Globus pallidus (tissue), 1 donor: ENCODE data around the gene TLL1.

Experiments used
- DNase-seq: peaks from one replicate; pipeline ENCODE4 v3.0.0-alpha.2; 2015; ENCODE audit warnings: low spot score

Gene TLL1

DNA sequence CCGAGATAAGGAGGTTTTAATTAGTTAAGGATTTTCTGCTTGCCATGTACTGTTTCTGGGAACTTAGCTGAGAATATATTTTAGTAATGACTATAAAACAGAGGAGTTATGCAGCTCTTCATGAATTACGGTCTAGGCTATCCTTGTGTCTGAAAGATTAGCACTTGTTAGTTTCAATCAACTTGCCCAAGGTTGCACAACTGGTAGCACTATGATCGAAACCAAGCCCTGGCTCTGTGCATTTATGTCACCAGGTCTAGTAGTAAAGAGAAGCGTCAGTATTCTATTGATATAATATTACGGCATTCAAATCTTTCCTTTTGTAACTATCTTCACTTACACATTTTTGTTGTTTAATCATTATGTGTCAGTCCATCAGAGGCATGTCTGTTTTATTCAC, 176.0 kb downstream of the TLL1 start:
- no peak for DNase-seq

DNA sequence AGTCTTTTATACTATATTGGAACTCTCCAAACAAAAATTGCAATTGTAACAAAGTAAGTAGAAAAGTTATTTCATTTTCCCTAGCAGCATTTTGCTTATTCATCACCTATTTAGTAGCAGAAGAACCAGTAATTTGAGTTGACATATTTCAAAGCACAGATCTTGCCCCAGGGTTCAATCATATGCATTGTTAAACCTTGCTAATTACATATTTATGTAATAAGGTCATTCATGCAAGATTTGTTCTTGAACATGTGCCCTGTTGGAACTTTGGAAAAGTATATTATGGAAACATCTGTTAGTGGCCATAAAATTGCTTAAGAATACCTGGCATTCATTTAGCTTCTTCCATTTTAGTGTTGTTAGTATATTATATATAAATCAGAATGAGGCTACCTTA, 191.7 kb downstream of the TLL1 start:
- no peak for DNase-seq

DNA sequence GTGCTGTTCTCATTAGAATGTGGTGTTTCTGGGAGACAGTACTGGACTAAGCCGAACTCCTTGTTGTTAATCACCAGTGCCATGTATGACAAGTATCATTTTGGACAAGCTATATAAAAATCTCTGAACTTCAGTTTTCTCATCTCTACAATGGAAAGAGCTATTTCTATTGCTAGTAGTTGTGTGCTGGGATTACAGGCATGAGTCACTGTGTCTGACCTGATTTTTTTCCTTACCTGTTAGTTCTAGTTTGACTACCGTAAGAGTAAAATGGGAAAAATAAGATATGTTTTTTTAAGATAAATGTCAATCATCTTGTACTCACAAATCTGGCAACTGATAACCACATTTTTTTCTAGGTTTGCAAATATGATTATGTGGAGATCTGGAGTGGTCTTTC, 192.3 kb downstream of the TLL1 start:
- DNase-seq = no peak

DNA sequence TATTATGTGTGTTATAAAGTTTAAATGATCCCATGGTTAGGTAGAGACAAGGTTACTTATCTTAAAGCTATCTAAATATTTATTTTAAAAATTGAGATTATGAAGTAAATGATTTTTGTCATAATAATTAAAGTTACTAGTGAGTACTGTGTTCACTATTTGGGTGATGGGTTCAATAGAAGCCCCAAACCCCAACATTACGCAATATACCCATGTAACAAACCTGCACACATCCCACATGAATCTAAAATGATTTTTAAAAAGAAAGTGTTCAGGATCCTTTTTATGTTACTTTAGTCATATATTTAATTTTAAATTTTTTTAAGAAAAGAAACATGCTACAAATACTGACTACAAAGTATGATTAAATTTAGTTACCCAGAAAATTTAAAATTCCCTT, 193.9 kb downstream of the TLL1 start:
- DNase-seq = no peak

DNA sequence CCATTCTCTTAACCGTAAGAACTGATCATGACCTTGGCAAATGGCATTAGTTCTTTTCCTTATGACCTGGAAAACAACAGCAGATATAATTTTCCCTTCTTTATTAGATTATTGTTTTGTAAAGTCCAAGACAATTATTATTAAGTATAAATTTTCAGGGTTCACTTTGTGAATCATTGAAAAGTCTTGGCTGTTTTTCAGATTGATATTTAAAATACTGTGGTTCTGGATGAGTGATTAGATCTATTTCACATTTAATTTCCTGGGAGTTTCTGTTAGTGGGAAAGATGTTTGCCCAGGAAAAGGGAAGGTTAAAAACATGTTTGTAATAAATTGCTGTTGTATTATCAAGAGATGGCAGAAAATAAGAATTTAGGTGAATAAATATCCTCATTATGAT, 194.9 kb downstream of the TLL1 start:
- no peak for DNase-seq

DNA sequence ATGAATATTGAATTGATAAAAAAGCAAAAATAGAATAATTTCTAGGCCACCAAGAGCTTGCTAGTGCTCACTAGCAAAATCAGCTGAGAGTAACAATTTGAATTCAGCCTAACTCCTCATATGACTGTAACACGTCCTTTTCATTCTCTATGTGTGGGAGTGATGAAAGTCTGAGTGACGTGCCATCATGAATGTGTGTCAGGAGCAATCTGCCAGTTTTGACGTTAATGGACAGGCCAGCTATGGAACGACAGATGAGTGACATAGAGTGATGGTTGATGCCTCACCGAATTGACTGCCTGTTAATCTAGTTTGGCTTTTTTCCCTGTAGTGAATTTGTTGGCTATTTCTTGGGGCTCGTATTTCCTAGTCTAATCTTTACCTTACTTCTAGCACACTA, 200.7 kb downstream of the TLL1 start:
- DNase-seq = no peak

DNA sequence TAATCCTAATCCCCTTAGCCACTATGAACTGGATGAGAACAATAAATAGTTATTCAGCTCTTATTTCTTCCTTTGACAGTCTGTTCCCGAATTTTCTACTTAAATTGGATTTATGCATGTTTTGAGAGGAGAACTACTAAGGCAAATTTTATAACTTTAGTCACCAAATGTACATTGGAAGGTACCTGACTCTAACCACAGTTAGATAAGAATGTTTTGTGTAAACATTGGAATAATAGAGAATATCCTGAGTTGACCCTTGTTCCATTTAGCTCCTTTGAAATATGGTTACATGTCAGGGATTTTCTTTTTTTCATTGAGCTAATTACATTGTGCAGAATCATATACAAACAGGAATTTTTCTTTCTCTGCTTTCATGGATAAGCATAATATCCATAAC, 202.6 kb downstream of the TLL1 start:
- no peak for DNase-seq

DNA sequence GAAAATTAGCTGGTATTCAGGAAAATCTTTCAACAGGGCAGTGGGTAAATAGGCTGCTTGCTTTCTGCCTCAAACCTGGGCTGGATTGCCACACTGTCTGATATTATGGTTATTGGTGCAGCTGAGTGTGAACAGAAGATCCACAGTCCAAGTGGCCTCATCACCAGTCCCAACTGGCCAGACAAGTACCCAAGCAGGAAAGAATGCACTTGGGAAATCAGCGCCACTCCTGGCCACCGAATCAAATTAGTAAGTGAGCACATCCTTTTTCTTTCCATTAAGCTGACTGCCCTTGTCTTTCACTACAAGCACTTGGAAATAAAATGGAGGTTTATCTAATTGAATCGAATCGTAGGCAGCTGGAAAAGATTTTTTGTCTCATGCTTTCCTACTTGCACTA, 204.7 kb downstream of the TLL1 start:
- no peak for DNase-seq

DNA sequence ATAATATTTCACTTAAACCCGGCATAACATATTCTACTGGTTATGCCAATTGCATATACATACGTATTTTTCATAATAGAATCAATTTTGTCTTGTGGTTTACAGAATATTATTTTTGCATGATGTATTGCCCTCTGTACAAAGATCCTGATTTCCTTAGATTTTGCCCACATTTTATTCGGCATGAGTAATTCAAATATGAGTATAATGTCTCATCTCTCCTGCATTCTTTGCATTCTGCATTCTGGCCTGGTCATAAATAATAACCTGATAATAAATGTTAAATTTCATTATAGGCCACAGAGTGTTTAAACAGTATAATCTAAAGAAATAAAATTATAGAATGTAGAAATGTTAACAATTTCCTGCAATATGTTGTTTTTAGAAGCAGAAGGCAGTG, 205.3 kb downstream of the TLL1 start:
- no peak for DNase-seq

DNA sequence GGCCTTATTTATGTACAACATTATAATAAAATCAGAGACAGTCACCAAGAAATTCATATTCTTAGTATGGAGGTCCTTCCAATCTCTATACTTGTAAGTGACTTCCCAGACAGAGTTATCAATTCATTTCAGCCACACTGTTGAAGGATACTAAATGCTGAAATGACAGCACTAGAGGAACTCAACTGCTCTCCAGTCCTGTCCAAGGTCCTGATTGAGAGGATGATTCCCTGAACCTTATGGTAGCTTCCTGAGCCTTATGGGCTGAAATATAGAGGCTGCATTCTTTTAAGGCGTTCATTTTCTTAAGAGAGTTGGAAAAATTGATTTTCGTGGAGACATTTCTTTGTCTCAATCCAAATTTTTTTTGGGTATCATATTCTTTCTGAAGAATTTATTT, 205.9 kb downstream of the TLL1 start:
- no peak for DNase-seq

DNA sequence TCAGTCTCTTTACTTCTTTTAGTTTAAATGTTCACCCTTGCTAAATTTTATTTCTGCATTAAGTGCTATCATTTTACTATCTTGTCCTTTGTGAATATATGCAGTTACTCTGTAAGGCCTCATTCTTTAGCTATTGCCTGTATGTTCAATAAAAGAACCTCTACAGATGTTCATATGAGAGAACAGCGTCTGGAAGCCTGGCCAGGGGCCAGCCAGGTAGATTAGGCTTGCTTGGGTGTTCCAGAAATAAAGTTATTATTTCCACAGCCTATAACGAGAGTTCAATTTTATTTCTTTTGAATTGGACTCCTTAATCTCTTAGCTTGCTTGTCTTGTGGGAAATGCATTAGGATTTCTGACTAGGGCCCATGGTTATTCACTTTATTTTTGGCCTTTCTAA, 214.5 kb downstream of the TLL1 start:
- DNase-seq = no peak

DNA sequence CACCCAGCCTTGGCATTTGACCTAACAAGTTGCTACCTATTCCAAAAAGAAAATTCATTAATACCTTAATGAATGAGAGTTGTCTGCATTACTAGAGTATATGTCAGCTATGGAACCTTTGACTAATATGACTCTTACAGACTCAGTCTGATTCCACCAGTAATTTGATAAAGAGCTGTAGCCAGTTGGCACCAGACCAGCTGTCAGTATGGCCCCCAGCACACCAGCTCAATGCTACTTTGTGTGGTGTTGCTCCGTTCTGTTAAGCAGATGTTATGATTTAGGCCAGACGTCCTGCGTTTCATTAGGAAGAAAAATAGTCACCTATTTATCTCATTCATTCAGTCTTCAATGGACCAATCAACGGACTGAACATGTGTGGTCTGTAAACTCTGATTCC, 215.5 kb downstream of the TLL1 start:
- no peak for DNase-seq

DNA sequence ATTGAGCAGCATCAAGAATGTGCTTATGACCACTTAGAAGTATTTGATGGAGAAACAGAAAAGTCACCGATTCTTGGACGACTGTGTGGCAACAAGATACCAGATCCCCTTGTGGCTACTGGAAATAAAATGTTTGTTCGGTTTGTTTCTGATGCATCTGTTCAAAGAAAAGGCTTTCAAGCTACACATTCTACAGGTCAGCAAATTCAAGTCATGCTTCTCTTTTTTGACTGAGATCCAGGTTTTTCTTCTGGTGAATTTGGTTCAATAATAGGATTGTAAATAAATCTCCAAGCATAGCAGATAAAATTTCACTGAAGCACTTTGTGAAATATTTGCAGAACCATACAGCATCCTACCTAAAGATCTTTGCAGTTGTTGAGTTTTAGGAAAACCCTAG, 218.1 kb downstream of the TLL1 start:
- DNase-seq = no peak

DNA sequence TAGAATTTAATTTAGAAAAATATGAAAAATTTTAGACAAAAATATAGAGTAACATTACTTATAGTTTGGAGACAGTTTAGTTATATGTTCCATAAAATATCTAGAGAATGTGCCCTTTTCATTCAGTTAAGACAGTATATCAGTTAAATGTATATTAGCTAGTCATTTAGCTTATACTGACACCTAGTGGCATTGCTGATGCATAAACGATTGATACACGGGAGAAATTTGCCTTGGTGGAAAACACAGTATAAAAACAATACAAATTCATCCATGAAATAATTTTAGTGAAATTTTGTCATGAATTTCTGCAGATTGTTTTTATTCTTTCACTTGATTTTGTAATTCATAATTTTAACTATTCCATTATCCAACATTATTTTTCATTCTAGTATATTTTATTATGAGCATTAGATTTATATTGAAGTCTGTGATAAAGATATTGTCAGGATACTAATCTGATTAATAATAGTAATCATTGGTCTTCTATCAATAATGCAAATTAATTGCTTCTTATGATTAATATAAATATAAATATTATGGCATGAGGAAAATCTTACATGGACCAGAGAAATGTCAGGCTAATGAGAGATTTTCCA, 219.0 kb downstream of the TLL1 start:
- peak; percentile 33 for DNase-seq

DNA sequence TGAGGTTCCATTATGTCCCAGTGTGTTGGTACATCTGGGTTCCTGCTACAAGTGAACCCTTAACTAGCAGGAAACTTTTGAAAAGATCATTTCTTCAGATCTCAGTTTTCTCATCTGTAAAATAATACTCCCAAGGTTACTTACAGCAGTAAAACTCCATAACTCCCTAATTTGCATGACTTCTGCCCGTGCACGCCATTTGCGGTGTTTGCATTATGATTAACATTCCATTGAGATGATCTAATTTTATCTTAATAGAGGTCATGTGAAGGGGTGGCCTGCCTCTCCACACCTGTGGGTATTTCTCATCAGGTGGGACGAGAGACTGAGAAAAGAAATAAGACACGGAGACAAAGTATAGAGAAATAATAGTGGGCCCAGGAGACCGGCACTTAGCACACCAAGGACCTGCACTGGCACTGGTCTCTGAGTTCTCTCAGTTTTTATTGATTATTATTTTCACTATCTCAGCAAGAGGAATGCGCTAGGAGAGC, 219.8 kb downstream of the TLL1 start:
- DNase-seq = no peak

DNA sequence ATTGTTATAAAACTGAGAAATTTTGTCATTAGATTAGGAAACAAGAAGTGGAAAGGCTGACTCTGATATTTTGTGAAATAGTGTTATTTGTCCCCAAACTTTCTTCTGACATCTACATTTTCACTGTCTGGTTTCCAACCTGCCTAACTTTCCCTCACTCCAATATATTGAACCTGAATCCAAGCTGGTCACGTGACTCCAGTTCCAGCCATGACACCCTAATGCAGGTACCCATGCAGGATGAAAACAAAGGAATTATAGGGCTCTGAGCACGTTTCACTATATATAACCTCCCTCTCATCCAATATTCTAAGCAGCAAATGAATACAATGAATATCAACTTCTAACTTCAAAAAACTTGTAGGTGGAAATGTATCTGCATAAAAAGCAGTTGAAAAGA, 231.6 kb downstream of the TLL1 start:
- DNase-seq = no peak

DNA sequence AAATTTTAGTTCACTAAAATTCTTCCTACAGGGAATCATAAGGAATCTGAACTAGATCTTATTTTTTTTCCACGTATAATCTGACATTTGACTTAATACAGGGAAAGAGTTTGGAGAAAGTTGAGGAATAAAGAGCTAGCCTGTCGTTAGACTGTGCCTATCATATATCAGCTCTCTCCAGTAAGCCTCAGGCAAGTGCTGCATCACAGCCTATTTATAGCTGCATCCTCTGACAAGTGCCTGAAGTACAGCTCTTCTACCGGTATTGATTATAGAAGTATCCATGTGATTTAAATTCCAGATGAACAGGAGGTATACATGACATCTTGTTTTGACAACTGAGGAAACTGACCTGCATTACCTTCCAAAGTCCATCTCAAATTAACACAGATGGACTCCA, 248.9 kb downstream of the TLL1 start:
- DNase-seq = no peak

DNA sequence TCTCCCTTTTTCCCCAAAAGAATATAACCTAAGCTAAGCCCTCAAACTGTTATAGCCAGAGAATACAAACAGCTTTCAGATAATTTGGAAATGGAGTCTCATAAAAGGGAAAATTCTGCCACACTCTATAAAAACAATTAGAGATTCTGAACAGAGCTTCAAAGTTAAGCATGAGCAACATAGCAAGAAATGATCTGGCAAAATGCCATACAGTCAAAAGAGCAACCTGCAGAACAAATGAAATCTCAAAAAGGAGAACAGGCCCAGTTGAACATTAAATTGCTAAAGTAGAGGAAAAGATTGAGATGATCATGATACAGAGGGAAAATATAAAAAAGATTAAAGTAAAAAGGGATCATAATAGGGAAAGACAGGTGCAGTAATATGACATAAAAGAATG, 250.5 kb downstream of the TLL1 start:
- DNase-seq = no peak

DNA sequence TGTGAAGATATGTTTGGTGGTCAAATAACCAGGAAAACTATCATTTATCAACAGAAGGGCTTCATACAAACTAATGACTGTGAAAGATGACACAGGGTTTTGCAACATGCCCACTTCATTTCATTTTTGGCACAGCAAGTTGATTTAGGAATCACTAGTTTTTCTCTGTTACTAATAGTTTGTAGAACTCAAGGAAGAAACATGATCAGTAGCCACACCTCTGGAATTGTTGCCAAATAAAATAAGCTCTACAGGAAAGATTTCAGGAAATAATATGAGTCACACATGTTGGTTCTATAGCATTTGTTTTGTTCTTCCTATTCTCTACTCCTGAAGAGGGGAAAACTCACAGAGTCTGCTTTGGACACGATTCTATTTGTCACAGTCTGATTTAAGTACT, 255.4 kb downstream of the TLL1 start:
- no peak for DNase-seq

DNA sequence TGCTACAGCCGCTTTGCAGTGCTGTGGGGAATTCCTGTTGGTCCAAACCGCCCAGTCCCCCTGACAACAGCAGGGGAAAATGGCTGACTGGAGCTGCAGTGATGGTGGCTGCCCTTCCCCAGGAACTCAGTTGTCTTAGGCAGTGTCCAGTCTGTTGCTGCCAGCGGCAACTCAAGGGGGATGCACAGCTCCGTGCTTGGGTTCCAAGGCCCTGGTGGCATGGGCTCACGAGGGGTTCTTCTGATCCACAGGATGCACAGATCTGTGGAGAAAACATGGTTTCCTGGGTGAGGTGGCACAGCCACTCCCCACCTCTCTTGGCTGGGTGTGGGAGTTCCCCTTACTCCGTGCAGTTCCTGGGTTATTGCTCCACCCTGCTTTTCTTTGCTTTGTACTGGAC, 261.2 kb downstream of the TLL1 start:
- no peak for DNase-seq

DNA sequence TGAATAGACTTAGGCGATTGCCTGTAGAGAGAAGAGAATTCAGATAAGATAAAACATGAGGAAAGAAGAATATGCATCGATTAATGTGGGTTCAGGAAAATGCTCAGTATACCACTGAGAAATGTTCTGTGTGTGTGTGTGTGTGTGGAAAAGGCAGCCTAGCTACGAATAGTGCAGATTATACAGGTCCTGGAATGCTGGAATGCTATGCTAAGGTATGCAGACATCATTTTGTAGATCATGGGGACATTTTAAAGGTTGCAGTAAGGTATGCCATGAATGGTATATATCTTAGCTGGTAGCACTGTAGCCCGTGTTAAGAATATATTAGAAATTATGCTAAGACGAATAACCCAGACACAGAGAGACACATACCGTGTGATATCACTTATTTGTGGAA, 267.9 kb downstream of the TLL1 start:
- no peak for DNase-seq

DNA sequence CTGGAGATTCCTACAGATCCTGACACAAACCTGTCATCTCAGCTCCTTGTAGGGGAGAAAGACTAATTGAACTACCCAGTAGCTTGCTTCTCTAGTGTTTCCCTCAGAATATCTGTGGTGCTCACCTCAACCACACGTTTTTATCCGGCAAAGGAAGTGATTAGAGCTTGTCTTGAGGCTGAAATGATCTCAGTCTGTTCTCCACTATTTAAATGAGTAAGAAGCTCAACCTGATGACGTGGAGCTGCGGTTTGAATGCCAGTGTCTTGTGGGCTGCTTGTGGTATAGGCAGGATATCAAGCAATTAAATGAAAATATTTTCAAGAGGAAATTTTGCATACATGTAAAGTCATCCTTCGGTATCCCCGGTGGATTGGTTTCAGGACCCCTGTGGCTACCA, 270.2 kb downstream of the TLL1 start:
- DNase-seq = no peak

DNA sequence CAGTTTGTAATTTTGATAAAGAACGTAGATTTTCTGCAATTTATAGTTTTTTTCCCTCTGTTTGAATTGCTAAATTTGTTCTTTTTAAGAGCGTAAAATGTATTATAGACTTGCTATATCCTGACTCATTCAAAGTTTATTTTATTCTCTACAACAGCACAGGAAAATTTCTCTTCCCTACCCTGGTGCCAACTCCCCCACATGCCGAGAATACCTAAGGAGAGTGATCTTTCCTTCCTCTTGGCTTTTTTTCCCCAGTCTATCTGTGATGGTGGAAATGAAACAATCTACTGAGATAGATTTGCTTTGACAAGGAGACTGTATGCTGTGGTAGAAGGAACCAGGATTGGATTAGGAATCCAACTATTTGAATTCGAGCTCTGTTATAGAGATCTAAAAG, 271.6 kb downstream of the TLL1 start:
- no peak for DNase-seq

DNA sequence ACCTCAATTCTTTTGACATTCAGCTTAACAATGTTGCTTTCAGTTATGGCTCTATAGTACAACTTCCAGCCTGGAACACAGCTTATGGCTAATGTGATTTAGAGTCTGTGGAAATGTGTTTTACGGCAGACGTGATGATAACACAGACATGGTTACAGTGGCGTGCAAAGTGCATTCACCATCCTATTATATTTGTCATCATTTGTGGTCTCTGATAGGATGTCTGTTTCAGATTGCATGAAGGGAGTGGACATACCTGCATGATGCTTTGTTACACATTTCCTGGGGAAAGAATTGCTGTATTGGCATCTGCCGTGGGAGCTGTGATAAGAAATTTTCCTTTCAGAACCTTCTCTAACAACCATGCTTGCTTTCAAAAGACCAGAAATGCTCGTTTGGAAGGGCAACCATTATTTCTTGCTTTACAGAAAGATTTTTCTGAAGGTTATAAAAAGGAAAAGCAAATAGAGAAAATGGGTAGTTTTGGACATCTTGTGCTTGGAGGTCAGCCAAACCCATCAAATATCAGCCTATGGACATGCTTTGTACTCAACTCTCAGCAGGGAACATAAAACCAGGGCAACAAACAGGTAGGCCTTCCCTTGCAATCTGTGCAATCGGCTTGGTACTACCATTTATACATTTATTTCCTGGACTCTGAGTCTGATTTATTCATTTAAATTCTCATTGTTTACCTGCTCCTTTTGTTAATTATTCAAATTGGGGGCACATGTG, 273.9 kb downstream of the TLL1 start:
- DNase-seq = no peak
